Astrocyte (in vitro differentiated cells and primary cell): ENCODE measurements around the gene TIMM23B.
"Not testable (repeated sequence)": the region's sequence is repeated elsewhere in the genome, so short reads cannot be mapped to it uniquely, and the experiment has no call there.

ENCODE experiments used
- CTCF ChIP-seq: IDR thresholded peaks from 2 replicates; pipeline ENCODE4 v1.5.1; 2011; ENCODE audit warnings: low read depth, mild to moderate bottlenecking, inconsistent platforms, low read length, moderate library complexity; ENCODE audit not compliant: insufficient read depth
- EZH2 ChIP-seq: IDR thresholded peaks from 2 replicates; pipeline ENCODE4 v1.6.1; 2012; ENCODE audit warnings: mild to moderate bottlenecking, low read length, inconsistent platforms; ENCODE audit not compliant: insufficient read depth

GRCh38 chr10:50016926-50017325 lies 75.1 kb downstream of the TIMM23B start:
- not testable (repeated sequence) for TF ChIP-seq EZH2, CTCF
